ENCODE data around the gene S100PBP. TPM values are rescaled to one million over a fixed set of nuclear protein-coding genes. Genes with fewer than 3 reads are reported as not detected.

The S100PBP gene
- total and polyA plus RNA-seq, 2 of the 13 experiments (the other 11 are each of a cell fraction or from before 2014, with no cell fraction given): 20.4 to 26.1 TPM

- TF ChIP-seq HIC2 (CRISPR knock-in tag; IDR thresholded peaks at IDR 0.05; ENCODE audit: low read depth): peak; percentile 49; the same call in 1 of the 2 replicates
- no peak for TF ChIP-seq SP1 (IDR thresholded peaks at IDR 0.05)
- 0 out of 2 replicates have a peak, but pooled peaks have one; percentile 16 for TF ChIP-seq SP1 (CRISPR knock-in tag; IDR thresholded peaks at IDR 0.05)
- peak; percentile 44; the same call in 1 of the 2 replicates for TF ChIP-seq ZNF687 (CRISPR knock-in tag; IDR thresholded peaks at IDR 0.05)
- peak; percentile 35; the same call in 1 of the 2 replicates for TF ChIP-seq UBTF (CRISPR knock-in tag; IDR thresholded peaks at IDR 0.05)
- TF ChIP-seq KDM2A (CRISPR knock-in tag; IDR thresholded peaks at IDR 0.05; ENCODE audit: borderline replicate concordance, low read depth): 0 out of 2 replicates have a peak, but pooled peaks have one; percentile 61
- no peak for TF ChIP-seq BRD4 (CRISPR knock-in tag; IDR thresholded peaks at IDR 0.05)
- TF ChIP-seq RELA (CRISPR knock-in tag; IDR thresholded peaks at IDR 0.05): 0 out of 2 replicates have a peak, but pooled peaks have one; percentile 32
- no peak for TF ChIP-seq U2AF2 (IDR thresholded peaks at IDR 0.05; ENCODE audit: low read depth, low read length)
- TF ChIP-seq STAG1 (CRISPR knock-in tag; IDR thresholded peaks at IDR 0.05): peak; percentile 71
Observed at GRCh38 chr1:32876341-32877210, 59.1 kb downstream of the S100PBP start (continued).
